GM23248 (cell line): ENCODE measurements around the gene BCL2A1. TPM values are rescaled to one million over a fixed set of nuclear protein-coding genes. Genes with fewer than 3 reads are reported as not detected.

ENCODE experiments used
- DNase-seq: peaks from one replicate; pipeline ENCODE4 v3.0.0-alpha.2; 2015
- H2AFZ ChIP-seq: fragments of 200-600 bp; sonication (generic); 2 replicates; pipeline ENCODE4 v1.6.1; 2016; ENCODE audit warnings: antibody characterized with exemption
- H3F3A ChIP-seq: fragments of 200-600 bp; sonication (generic); 2 replicates; pipeline ENCODE4 v1.6.1; 2016; ENCODE audit warnings: mild to moderate bottlenecking, antibody characterized with exemption, mixed run types; ENCODE audit not compliant: insufficient read depth
- H3K27ac ChIP-seq: fragments of 200-600 bp; sonication (generic); 2 replicates; pipeline ENCODE4 v1.5.1; 2016; ENCODE audit warnings: mild to moderate bottlenecking
- H3K27me3 ChIP-seq: fragments of 200-600 bp; sonication (generic); replicated peaks from 2 replicates; pipeline ENCODE4 v1.6.1; 2016; ENCODE audit warnings: mild to moderate bottlenecking; ENCODE audit not compliant: insufficient read depth
- H3K36me3 ChIP-seq: fragments of 200-600 bp; sonication (generic); 2 replicates; pipeline ENCODE4 v1.6.1; 2016; ENCODE audit warnings: low read depth, mild to moderate bottlenecking
- H3K4me1 ChIP-seq: fragments of 200-600 bp; sonication (generic); 2 replicates; pipeline ENCODE4 v1.6.1; 2016; ENCODE audit warnings: mild to moderate bottlenecking; ENCODE audit not compliant: insufficient read depth
- H3K4me2 ChIP-seq: fragments of 200-600 bp; sonication (generic); one replicate; pipeline ENCODE4 v1.6.1; 2016; ENCODE audit warnings: mild to moderate bottlenecking; ENCODE audit not compliant: unreplicated experiment
- H3K4me3 ChIP-seq: fragments of 200-600 bp; sonication (generic); 2 replicates; pipeline ENCODE4 v1.5.1; 2016; ENCODE audit warnings: mild to moderate bottlenecking
- H3K79me2 ChIP-seq: fragments of 200-600 bp; sonication (generic); 2 replicates; pipeline ENCODE4 v1.6.1; 2016; ENCODE audit warnings: mild to moderate bottlenecking; ENCODE audit not compliant: insufficient read depth
- H3K9ac ChIP-seq: fragments of 200-600 bp; sonication (generic); 2 replicates; pipeline ENCODE4 v1.6.1; 2016; ENCODE audit warnings: mild to moderate bottlenecking
- H3K9me2 ChIP-seq: fragments of 200-600 bp; sonication (generic); 2 replicates; pipeline ENCODE4 v1.6.1; 2016; ENCODE audit warnings: mixed run types, mild to moderate bottlenecking, moderate library complexity; ENCODE audit not compliant: insufficient read depth
- H3K9me3 ChIP-seq: fragments of 200-600 bp; sonication (generic); one replicate; pipeline ENCODE4 v1.6.1; 2017; ENCODE audit warnings: low read depth
- H4K20me1 ChIP-seq: fragments of 200-600 bp; sonication (generic); 2 replicates; pipeline ENCODE4 v1.6.0; 2016; ENCODE audit not compliant: insufficient read depth
- EZH2 ChIP-seq: fragments of 200-600 bp; sonication (generic); IDR thresholded peaks from 2 replicates; pipeline ENCODE4 v1.6.1; 2018; ENCODE audit warnings: antibody characterized with exemption, mild to moderate bottlenecking; ENCODE audit not compliant: insufficient read depth, poor library complexity, severe bottlenecking
- EZH2phosphoT487 ChIP-seq: fragments of 200-600 bp; sonication (generic); IDR thresholded peaks from 2 replicates; pipeline ENCODE4 v1.6.1; 2018; ENCODE audit warnings: antibody characterized with exemption, moderate library complexity, mild to moderate bottlenecking, low read depth; ENCODE audit not compliant: insufficient read depth
- WGBS, 2 experiments: methylation state at CpG; one replicate each; pipeline ENCODE4 v1.1.6; 2015 to 2017; ENCODE audit warnings: low lambda C conversion rate in 2 of 2, low coverage in 1 of 2; ENCODE audit errors: missing lambda C conversion rate in 2 of 2; 5-methylcytosine and 5-hydroxymethylcytosine counted together
- in situ Hi-C: fragments of 300-500 bp; cut with MboI; formaldehyde crosslinking; loops from 2 replicates; pipeline ENCODE4 v1.15.0; 2020
- polyA plus RNA-seq: library from polyadenylated mRNA; unstranded; fragments of >200 nt; fragmentation: Nextera tagmentation; extraction: Ambion mirVana; gene quantifications from 2 replicates; pipeline ENCODE4 v1.2.1, GENCODE V29; 2016
- total RNA-seq: library from RNA; depleted of rRNA; stranded (reverse); fragments of >200 nt; shearing (Covaris generic); gene quantifications from 2 replicates; pipeline ENCODE4 v1.2.3, GENCODE V29; 2014

BCL2A1 gene
- total and polyA plus RNA-seq, 2 experiments from 2014 or later = 1.0 TPM; not detected in 1

- WGBS, 2 experiments = 28 to 31% methylated on average over 5 of the region's 5 CpGs
- no peak for TF ChIP-seq EZH2phosphoT487
- TF ChIP-seq EZH2 = no peak
- H3K9me2 ChIP-seq = no peaks in the 10 kb centered on the region
- no peaks in the 10 kb centered on the region for H3K79me2 ChIP-seq
- H3F3A ChIP-seq = peaks cover 16% of the 10 kb centered on the region
- H4K20me1 ChIP-seq = no peaks in the 10 kb centered on the region
- H3K4me3 ChIP-seq = no peak overlapping the region
- H2AFZ ChIP-seq = peak overlapping the region; percentile 61
- no peaks in the 10 kb centered on the region for H3K9me3 ChIP-seq
- H3K27me3 ChIP-seq = no peaks in the 10 kb centered on the region
- H3K27ac ChIP-seq = peak overlapping the region; percentile 62
- peak; percentile 93 for DNase-seq
- H3K36me3 ChIP-seq = no peaks in the 10 kb centered on the region
- in situ Hi-C loops = no loop called here
- H3K4me2 ChIP-seq = peak overlapping the region; percentile 32
- H3K4me1 ChIP-seq = peaks cover 13% of the 10 kb centered on the region
- H3K9ac ChIP-seq = peak overlapping the region; percentile 41; the same call in 1 of the 2 replicates
These were observed 7.9 kb upstream of the BCL2A1 start for GRCh38 chr15:79978655-79979514.

- no peaks in the 10 kb centered on the region for H3K36me3 ChIP-seq
- no peaks in the 10 kb centered on the region for H3K9me3 ChIP-seq
- H3F3A ChIP-seq = peaks cover 16% of the 10 kb centered on the region
- H3K9ac ChIP-seq = peak overlapping the region; percentile 41; the same call in 1 of the 2 replicates
- H3K79me2 ChIP-seq = no peaks in the 10 kb centered on the region
- H3K27me3 ChIP-seq = no peaks in the 10 kb centered on the region
- in situ Hi-C loops = no loop called here
- no peak for TF ChIP-seq EZH2phosphoT487
- peak overlapping the region; percentile 62 for H3K27ac ChIP-seq
- peaks cover 13% of the 10 kb centered on the region for H3K4me1 ChIP-seq
- H3K4me2 ChIP-seq = peak overlapping the region; percentile 26
- no peaks in the 10 kb centered on the region for H4K20me1 ChIP-seq
- no peaks in the 10 kb centered on the region for H3K9me2 ChIP-seq
- WGBS, 2 experiments = 78 to 84% methylated on average over 6 of the region's 6 CpGs
- no peak for DNase-seq
- no peak overlapping the region for H3K4me3 ChIP-seq
- H2AFZ ChIP-seq = peak overlapping the region; percentile 61
These were observed 7.3 kb upstream of the BCL2A1 start for GRCh38 chr15:79978260-79978654.

- Histone ChIP-seq H3K27me3 (no peaks in the 10 kb centered on the region), H3K79me2 (no peaks in the 10 kb centered on the region), H3F3A (peaks cover 16% of the 10 kb centered on the region), H3K9me3 (no peaks in the 10 kb centered on the region), H3K27ac (no peak overlapping the region), H3K4me3 (no peak overlapping the region), H3K4me2 (no peak overlapping the region), H3K9me2 (no peaks in the 10 kb centered on the region), H4K20me1 (no peaks in the 10 kb centered on the region), H2AFZ (no peak overlapping the region), H3K36me3 (no peaks in the 10 kb centered on the region), H3K4me1 (peaks cover 13% of the 10 kb centered on the region), H3K9ac (no peak overlapping the region)
- in situ Hi-C loops = no loop called here
- TF ChIP-seq EZH2 = no peak
- TF ChIP-seq EZH2phosphoT487 = no peak
- 93 to 98% methylated on average over 9 of the region's 9 CpGs for WGBS, 2 experiments
- peak; percentile 31 for DNase-seq
These were observed 6.5 kb upstream of the BCL2A1 start for GRCh38 chr15:79977431-79978054.

GRCh38 chr15:79973456-79974195 is 2.6 kb upstream of the BCL2A1 start:
- H3K27me3 ChIP-seq = no peaks in the 10 kb centered on the region
- no peak overlapping the region for H3K4me3 ChIP-seq
- in situ Hi-C loops = no loop called here
- 89 to 90% methylated on average over 8 of the region's 8 CpGs for WGBS, 2 experiments
- no peak for DNase-seq
- no peaks in the 10 kb centered on the region for H4K20me1 ChIP-seq
- TF ChIP-seq EZH2 = no peak
- no peak for TF ChIP-seq EZH2phosphoT487
- no peaks in the 10 kb centered on the region for H3K9me2 ChIP-seq
- H3K9ac ChIP-seq = no peak overlapping the region
- no peak overlapping the region for H3K4me2 ChIP-seq
- no peaks in the 10 kb centered on the region for H3K9me3 ChIP-seq
- peaks cover 23% of the 10 kb centered on the region for H3F3A ChIP-seq
- no peaks in the 10 kb centered on the region for H3K79me2 ChIP-seq
- no peaks in the 10 kb centered on the region for H3K36me3 ChIP-seq
- peaks cover 12% of the 10 kb centered on the region for H3K4me1 ChIP-seq
- no peak overlapping the region for H3K27ac ChIP-seq
- no peak overlapping the region for H2AFZ ChIP-seq
